HG03175 (cell line): ENCODE data around the gene RBM26.
"Not testable (repeated sequence)": the region's sequence is repeated elsewhere in the genome, so short reads cannot be mapped to it uniquely, and the experiment has no call there.

Experiments
- ATAC-seq: cut with Tn5 transposase; IDR thresholded peaks from one replicate; pipeline ENCODE4 v1.9.1; 2021; ENCODE audit warnings: mild to moderate bottlenecking, moderate library complexity; ENCODE audit not compliant: unreplicated experiment

The RBM26 gene

DNA sequence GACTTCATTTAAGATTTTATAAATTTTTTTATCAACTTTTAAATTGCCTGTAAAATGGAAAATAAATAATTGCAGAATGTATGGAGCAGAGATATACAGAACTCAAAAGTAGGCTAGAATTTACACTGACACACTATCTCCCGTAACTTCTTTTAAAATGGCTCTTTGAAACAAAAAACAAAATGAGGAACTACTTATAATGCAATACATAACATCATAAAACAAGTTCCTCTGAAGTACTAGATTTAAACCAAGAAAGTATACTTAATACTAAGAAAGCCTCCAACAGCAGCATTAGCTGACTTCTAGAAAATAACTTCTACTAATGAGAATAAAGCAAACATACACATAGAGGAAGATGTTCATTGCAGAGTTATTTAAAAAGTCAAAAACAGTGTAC is 17.0 kb downstream of the RBM26 start:
- ATAC-seq, result no peak

DNA sequence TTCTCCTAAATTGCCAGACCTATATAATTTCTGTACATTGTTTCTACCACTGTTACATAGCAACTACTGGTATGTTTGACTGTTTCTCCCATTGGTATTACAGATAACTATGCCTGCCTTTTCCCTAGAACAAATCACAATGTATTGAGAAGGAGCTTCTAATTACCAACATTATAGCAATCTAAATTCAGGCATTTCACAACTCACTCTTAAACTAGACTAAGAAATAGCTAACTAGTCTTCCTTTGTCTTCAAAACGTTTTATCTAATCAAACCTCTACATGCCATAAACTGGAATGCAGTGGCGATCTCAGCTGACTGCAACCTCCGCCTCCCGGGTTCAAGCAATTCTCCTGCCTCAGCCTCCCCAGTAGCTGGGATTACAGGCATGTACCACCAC is 18.2 kb downstream of the RBM26 start:
- ATAC-seq, result no peak

DNA sequence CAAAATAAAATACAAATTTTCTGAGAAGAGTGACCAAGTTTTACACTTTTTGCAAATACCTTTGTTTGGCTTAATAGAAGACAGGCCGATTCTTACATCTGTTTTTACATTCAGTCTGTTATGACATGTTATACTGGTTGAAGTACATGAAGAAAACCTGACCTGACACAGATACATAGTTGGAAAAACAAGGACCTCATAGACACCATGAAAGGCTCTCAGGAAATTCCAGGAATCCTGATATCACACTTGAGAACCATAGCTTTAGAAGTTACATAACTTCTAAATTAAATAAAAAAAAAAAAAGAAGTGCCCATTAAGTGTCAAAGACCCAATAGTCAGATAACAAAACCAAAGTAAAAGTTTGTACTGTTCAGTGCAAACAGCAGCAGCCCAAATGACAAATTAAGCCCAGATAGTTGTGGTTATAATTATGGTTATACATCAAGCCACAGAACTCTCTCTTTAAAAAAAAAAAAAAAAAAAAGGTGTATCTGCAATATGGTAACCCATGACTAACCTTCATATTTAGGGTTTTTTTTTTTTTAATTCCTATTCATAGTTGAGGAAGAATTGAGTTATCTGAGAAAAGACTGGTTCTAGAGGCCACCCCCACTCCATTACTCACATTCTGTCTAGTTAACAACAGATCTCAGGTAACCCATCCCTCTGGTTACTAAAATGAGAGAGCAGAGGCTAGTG is 19.8 kb downstream of the RBM26 start:
- ATAC-seq, result peak; percentile 5

- ATAC-seq, result peak; percentile 96
Observed at GRCh38 chr13:79385694-79386093, 20.4 kb downstream of the RBM26 start.

- ATAC-seq, result no peak
Observed at GRCh38 chr13:79384022-79384610, 21.9 kb downstream of the RBM26 start.

GRCh38 chr13:79382545-79383275 is 23.3 kb downstream of the RBM26 start:
- peak; percentile 43 for ATAC-seq

DNA sequence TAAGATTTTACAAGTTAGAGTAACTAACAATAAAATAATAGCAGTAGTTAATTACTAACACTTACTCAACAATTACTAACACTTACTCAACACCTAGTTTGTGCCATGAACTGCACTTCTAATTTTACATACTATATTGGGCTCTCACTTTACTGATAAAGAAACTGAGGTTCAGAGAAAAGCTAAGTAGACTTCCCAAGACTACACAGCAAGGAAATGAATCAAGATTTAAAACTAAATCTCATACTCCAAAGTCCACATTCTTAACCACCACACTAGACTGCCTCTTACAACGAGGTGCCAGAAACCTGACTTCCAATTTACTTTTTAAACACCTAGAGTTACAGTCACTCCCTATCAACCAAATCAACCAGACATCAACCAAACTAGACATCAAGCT is 25.1 kb downstream of the RBM26 start:
- ATAC-seq, result no peak

DNA sequence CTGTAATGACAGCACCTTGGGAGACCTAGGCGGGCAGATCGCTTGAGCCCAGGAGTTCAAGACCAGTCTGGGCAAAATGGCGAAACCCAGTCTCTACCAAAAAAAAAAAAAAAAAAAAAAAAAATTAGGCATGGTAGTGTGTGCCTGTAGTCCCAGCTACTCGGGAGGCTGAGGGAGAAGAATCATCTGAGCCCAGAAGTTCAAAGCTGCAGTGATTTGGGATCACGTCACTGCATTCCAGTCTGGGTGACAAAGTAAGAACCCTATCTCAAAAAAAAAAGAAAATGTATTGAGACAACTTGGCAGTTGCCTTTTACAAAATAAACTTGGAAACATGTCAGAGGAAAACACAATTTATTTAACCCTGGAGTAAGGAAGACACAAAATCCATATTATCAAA is 26.8 kb downstream of the RBM26 start:
- no peak for ATAC-seq

- no peak for ATAC-seq
Observed at GRCh38 chr13:79376843-79377242, 29.2 kb downstream of the RBM26 start.

DNA sequence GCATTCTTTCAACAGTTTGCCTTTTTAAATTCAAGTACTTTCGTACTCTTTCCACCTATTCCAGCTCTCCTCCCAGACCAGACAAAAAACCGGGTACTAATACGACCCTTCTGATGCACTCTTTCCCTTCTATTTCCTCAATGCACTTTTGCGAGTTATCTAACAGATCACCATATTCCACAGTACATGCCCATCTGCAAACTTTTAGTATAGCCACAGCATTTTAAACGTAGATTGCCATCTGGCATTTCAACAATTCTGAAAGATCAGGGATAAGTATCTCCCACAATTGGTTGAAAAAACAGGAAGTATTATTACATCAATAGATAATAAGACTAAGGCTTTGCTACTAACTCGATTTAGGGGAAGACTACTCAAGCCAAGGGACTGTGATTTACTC is 31.5 kb downstream of the RBM26 start:
- no peak for ATAC-seq

DNA sequence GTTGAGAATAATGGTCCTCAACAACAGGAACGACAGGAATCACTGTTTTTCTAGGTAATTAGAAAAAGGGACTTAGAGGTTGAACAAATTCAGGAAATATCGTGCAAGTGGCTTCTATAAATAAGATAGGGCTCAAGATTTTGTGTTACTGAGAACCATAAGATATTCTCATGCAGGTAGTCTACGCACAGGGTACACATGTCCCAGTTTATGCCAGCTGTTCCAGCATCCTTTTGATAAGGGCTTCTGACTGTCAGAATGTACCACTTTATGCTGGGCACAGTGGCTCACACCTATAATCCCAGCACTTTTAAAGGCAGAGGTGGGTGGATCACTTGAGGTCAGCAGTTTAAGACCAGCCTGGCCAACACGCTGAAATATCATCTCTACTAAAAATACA is 32.1 kb downstream of the RBM26 start:
- ATAC-seq, result no peak

DNA sequence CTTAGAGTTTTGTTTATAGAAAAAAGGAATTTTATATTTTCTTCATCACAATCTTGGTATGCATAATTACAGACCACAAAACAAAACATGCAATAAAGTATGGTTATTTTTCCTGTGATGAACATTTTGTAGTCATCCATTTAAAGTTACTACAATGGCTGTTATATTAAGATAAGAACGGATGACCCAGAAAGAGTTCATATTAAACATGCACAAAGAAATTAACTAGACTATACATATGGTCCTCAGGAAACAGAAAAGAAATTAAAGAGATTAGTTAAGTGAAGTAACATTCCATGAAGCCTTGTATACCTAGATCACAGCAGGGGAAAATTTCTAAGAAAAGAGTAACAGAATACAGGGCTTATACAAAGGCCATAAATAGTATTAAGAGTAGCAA is 36.8 kb downstream of the RBM26 start:
- ATAC-seq, result no peak

DNA sequence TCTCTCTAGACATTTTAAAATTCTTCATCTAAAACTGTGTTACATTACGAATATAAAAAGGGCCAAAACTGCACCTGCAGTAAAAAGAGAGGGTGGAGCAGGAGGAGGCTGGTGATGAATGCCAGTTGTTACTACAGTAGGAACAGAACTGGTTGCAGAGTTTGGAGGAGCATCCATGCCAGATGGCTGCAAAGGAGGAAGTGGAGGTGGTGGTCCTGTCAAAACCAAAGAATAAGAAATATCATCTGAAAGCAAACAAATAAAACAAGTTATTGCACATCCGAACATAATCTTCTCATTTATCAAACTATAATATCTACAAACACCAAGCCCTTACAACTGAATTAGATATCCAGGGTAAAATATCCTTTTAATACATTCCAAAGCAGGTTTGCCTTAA is 40.1 kb downstream of the RBM26 start:
- no peak for ATAC-seq

DNA sequence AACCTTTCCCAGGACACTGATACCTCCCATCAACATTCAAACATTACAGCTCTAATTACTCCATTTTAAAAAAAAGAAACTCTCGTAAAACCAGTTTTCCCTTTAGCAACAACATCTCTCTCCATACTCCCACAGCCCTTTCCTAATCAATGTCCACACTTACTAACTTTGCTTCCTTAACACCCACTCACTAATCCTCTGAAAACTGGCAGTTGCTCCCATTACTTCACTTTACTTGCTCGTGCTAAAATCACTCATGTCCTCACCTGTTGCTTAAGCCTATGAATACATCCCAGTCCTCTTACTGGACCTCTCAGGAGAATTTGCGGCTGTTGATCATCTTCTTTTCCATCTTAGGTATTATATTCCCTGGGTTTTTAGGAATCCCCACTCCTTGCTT is 44.8 kb downstream of the RBM26 start:
- no peak for ATAC-seq

DNA sequence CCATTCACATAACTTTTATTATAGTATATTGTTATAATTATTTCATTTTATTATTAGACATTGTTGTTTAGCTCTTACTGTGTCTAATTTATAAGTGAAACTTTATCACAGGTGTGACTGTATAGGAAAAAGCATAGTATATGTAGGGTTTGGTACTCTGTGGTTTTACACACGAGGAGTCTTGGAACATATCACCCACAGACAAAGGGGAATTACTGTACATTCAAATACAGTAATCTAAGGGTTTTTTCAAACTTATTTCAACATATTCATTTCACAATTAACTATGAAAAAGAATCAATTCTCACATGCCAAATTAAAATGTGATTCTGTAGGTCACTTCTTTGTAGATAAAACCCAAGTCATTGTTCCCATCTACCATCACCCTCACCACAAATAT is 46.0 kb downstream of the RBM26 start:
- ATAC-seq, result no peak

- no peak for ATAC-seq
Observed at GRCh38 chr13:79359064-79359463, 47.0 kb downstream of the RBM26 start.

- ATAC-seq, result no peak
Observed at GRCh38 chr13:79354285-79354684, 51.8 kb downstream of the RBM26 start.

DNA sequence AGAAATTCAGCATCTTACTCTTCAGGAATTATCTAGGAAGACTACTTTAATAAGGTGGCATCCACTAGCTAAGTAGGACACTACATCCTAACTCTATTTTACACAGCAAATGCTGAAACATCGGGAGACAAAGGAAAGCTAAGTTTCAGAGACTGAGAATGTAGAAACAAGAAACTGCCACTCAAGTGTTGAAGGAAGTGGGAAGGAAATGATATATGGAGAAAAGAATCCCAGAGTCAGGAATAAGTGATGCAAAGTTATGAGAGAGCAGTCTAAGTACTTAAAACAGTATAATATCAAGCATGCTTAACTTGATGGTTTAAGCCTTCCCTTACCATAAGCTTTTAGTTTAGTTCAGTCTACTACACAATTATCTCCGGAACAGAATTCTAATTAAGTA is 52.4 kb downstream of the RBM26 start:
- ATAC-seq, result no peak

- no peak for ATAC-seq
Observed at GRCh38 chr13:79352107-79352506, 53.9 kb downstream of the RBM26 start.

DNA sequence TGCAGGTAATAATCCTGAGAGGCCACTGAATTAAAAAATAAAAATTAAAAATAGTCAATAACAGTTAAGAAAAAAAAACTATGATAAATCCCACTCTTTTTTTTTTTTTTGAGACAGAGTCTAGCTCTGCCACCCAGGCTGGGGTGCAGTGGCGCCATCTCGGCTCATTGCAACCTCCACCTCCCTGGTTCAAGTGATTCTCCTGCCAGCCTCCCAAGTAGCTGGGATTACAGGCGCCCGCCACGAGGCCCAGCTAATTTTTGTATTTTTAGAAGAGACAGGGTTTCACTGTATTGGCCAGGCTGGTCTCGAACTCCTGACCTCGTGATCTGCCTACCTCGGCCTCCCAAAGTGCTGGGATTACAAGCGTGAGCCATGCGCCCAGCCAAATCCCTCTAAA is 56.4 kb downstream of the RBM26 start:
- not testable (repeated sequence) for ATAC-seq

- no peak for ATAC-seq
Observed at GRCh38 chr13:79349011-79349410, 57.0 kb downstream of the RBM26 start.

- ATAC-seq, result no peak
Observed at GRCh38 chr13:79346300-79346914, 59.6 kb downstream of the RBM26 start.
